Upper lobe of left lung (tissue), 4 donors: Measurements from ENCODE around the gene RPP14.

Experiments used
- CTCF ChIP-seq, 6 experiments: fragments of 450-650 bp in 4 of 6; fragments of 200-600 bp in 2 of 6; sonication (generic) in 2 of 6; IDR thresholded peaks; one replicate each; pipeline ENCODE4 v1.5.1; 2016 to 2019; ENCODE audit warnings: antibody characterized with exemption in 6 of 6
- POLR2A ChIP-seq, 4 donors: fragments of 450-650 bp; IDR thresholded peaks; one replicate each; pipeline ENCODE4 v1.5.1; 2016 to 2017; ENCODE audit warnings: antibody characterized with exemption in 4 of 4, mild to moderate bottlenecking in 2 of 4

- no peak for TF ChIP-seq POLR2A (IDR thresholded peaks at IDR 0.05)
- no peak for TF ChIP-seq CTCF (IDR thresholded peaks at IDR 0.05)
Measured at GRCh38 chr3:58336135-58336882, 30.3 kb downstream of the RPP14 start.
